ENCODE data around the gene CLEC16A. TPM values are rescaled to one million over a fixed set of nuclear protein-coding genes. Genes with fewer than 3 reads are reported as not detected.

The CLEC16A gene
- total RNA-seq, 1 donor from 2014 or later, result 33.4 TPM

DNA sequence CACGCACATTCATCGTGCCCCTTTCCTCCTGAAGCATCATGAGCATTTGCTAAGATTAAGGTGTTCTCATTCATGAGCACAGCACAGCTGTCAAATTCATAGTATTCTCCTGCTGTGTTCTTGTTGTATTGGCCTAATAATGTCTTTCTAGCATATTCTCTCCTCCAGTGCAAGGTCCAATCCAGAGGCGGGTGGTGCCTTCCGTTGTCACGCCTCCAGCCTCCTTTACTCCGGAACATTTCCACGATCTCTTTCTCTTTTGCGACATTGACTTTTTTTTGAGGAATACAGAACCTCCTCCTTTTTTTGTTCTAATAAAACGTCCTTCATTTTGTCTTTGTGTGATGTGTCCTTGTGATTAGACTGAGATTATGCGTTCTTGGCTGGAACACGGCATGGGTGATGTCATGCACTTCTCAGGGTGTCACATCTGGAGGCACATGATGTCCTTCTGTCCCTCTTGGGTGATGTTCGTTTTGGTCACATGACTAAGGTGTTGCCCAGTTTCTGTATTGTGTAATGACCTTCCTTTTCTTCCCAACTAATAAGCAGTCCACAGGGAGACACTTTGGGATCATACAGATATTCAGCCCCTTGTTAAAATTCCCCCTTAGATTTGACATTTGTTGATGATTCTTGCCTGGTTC lies 66.3 kb downstream of the CLEC16A start:
- H3K27me3 Mint-ChIP-seq, result no peaks in the 10 kb centered on the region
- no peak overlapping the region for H3K27ac Mint-ChIP-seq
- TF ChIP-seq, protein P1, sequence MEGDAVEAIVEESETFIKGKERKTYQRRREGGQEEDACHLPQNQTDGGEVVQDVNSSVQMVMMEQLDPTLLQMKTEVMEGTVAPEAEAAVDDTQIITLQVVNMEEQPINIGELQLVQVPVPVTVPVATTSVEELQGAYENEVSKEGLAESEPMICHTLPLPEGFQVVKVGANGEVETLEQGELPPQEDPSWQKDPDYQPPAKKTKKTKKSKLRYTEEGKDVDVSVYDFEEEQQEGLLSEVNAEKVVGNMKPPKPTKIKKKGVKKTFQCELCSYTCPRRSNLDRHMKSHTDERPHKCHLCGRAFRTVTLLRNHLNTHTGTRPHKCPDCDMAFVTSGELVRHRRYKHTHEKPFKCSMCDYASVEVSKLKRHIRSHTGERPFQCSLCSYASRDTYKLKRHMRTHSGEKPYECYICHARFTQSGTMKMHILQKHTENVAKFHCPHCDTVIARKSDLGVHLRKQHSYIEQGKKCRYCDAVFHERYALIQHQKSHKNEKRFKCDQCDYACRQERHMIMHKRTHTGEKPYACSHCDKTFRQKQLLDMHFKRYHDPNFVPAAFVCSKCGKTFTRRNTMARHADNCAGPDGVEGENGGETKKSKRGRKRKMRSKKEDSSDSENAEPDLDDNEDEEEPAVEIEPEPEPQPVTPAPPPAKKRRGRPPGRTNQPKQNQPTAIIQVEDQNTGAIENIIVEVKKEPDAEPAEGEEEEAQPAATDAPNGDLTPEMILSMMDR (conservative IDR thresholded peaks at IDR 0.05), result no peak
- H3K36me3 Mint-ChIP-seq, result peaks cover 37% of the 10 kb centered on the region
- H3K4me1 Mint-ChIP-seq (ENCODE audit: unreplicated experiment), result peaks cover 22% of the 10 kb centered on the region
- no peak for DNase-seq (ENCODE audit: extremely low spot score, unreplicated experiment)
- peaks cover 6% of the 10 kb centered on the region for H3K9me3 Mint-ChIP-seq
- no peak overlapping the region for H3K4me3 Mint-ChIP-seq

DNA sequence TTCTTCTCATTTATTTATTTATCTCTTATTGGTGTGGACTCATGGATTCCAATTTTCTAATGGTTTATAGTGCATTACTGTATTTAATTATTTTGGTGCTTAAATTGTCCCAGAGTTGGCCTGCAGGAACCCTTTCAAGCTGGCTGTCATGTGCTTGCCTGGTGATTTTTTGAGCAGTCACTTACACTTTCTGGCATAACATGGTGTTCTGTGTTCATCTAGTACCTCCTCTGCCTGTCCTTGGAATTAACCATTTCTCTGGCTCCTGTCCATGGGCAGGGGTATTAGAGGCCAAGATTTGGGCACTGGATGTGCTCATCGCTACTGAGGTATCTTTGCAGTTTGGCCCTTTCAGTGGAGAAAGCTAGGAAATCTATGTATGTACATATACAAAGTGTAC lies 67.0 kb downstream of the CLEC16A start:
- no peak overlapping the region for H3K27ac Mint-ChIP-seq
- H3K27me3 Mint-ChIP-seq, result no peaks in the 10 kb centered on the region
- TF ChIP-seq, protein P1 (conservative IDR thresholded peaks at IDR 0.05), result no peak

DNA sequence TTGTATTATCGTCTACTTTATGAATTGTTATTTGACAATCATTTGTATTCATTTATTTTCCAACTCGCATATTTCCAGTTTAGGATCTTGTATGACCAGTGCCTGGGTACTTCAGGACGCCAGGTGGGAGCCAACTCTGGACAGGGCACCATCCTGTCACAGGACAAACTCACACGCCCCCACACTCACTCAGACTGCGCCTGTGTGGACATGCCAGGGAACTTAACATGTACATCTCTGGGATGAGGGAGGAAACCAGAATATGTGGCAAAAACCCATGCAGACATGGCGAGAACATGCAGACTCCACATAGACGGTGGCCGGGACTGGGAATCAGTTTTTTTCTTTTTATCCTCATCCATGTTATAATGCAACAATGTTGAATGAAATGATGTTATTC lies 68.5 kb downstream of the CLEC16A start:
- H3K4me1 Mint-ChIP-seq (ENCODE audit: unreplicated experiment), result peaks cover 30% of the 10 kb centered on the region
- no peaks in the 10 kb centered on the region for H3K27me3 Mint-ChIP-seq
- no peak overlapping the region for H3K4me3 Mint-ChIP-seq
- peaks cover 6% of the 10 kb centered on the region for H3K9me3 Mint-ChIP-seq
- TF ChIP-seq, protein P1 (conservative IDR thresholded peaks at IDR 0.05), result no peak
- no peak for DNase-seq (ENCODE audit: extremely low spot score, unreplicated experiment)
- H3K36me3 Mint-ChIP-seq, result peaks cover 37% of the 10 kb centered on the region
- no peak overlapping the region for H3K27ac Mint-ChIP-seq

More for the DNA sequence above, 67.0 kb downstream of the CLEC16A start:
- DNase-seq (ENCODE audit: extremely low spot score, unreplicated experiment), result no peak
- Mint-ChIP-seq H3K4me3 (no peak overlapping the region), H3K4me1 (ENCODE audit: unreplicated experiment) (peaks cover 23% of the 10 kb centered on the region), H3K36me3 (peaks cover 37% of the 10 kb centered on the region), H3K9me3 (peaks cover 6% of the 10 kb centered on the region)

DNA sequence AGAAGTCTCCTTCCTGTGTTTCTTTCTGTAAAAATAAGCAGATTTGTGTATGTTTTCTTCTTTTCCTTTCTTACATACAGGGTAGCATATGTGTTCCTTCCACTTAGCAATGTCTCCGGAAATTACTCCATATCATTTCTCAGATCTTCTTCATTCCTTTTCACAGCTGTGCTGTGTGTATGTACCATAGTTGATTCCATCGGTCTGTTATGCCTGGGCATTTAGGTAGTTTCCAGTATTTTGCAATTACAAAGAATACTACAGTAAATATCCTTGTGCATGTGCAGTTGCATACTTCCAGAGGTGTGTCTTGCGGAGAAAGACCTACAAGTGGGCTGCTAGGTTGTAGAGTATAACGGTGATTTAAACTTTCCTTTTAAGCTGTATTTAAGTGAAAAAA lies 69.8 kb downstream of the CLEC16A start:
- no peak overlapping the region for H3K27ac Mint-ChIP-seq
- DNase-seq (ENCODE audit: extremely low spot score, unreplicated experiment), result no peak
- no peak overlapping the region for H3K4me3 Mint-ChIP-seq
- H3K36me3 Mint-ChIP-seq, result peaks cover 31% of the 10 kb centered on the region
- no peaks in the 10 kb centered on the region for H3K27me3 Mint-ChIP-seq
- TF ChIP-seq, protein P1 (conservative IDR thresholded peaks at IDR 0.05), result no peak
- peaks cover 24% of the 10 kb centered on the region for H3K4me1 Mint-ChIP-seq (ENCODE audit: unreplicated experiment)
- peaks cover 2% of the 10 kb centered on the region for H3K9me3 Mint-ChIP-seq

DNA sequence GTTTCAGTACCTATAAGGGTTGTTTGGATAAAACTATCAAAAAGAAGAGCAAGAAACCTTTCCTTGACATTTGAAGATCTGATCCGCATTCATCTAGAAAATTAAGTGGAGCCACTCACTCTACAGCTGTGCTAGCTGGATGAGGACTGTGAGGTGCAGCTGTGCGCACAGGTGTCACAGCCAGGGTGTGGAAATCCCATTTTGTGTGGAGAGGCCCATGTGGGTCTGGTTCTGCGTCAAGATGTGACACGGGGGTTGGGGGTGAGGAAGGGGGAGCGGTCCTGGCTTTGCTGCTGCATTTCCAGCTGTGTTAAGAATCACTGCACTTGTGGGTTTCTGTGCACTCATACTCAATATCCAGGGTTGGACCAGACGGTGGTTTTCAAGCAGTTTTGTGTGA lies 70.7 kb downstream of the CLEC16A start:
- Mint-ChIP-seq H3K27me3 (no peaks in the 10 kb centered on the region), H3K4me1 (ENCODE audit: unreplicated experiment) (peaks cover 24% of the 10 kb centered on the region), H3K4me3 (no peak overlapping the region), H3K9me3 (no peaks in the 10 kb centered on the region), H3K27ac (no peak overlapping the region), H3K36me3 (peaks cover 32% of the 10 kb centered on the region)
- no peak for DNase-seq (ENCODE audit: extremely low spot score, unreplicated experiment)
- TF ChIP-seq, protein P1 (conservative IDR thresholded peaks at IDR 0.05), result no peak

Measured in type B pancreatic cell (in vitro differentiated cells).